RPMI8226 (cell line): Measurements from ENCODE around the gene AKR1C8.
"Not testable (repeated sequence)": the region's sequence is repeated elsewhere in the genome, so short reads cannot be mapped to it uniquely, and the experiment has no call there.

ENCODE experiments used
- DNase-seq: peaks from one replicate; pipeline ENCODE4 v3.0.0-alpha.2; 2015

Gene AKR1C8

GRCh38 chr10:5184987-5185775 lies at the start of gene AKR1C8:
Gene AKR1C8 (minus strand): TSS chr10:5185150. CDS start chr10:5185104, 46 bp downstream.
- DNase-seq, result no peak

DNA sequence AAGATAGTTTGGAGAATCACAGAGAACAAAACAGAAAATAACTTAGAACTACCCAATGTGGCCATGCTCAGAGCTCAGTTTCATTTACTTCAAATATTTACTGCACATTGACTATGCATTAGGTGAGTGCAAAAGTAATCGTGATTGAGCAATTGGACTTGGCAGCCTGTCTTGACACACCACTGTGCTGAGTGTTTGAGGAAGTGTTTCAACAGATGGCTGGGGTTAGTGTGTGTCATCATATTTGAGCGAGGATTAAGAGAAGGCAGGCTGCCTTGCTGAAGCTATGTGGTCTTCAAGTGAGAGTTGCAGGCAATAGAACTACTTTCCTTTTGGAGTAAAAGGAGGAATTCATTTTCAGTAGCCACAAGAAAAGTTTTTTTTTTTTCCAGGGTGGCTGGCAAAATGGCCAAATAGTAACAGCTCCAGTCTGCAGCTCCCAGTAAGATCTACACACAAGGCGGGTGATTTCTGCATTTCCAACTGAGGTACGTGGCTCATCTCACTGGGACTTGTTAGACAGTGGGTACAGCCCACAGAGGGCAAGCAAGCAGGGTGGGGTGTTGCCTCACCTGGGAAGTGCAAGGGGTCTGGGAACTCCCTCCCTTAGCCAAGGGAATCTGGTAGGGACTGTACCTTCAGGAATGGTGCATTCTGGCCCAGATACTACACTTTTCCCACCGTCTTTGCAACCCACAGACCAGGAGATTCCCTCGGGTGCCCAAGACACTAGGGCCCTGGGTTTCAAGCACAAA lies 49.3 kb upstream of the AKR1C8 start:
- no peak for DNase-seq

DNA sequence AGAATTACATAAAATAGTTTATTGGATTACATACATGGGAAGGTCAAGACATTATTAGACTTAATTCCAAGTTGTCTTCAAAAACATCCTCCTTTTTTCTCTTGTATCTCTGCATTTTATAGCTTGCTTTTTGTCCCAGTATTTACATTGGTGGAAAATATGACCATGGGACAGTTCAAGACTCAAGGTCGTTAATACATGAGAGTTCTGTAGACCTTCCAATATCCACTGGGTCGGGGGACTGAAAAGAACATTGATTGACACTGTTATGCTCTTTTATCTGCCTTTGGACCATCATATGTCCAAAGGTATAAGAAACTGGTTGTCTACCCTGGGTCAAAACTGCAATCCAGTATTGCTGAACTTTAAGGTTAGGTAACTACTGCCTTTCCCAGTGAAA lies 48.4 kb upstream of the AKR1C8 start:
- DNase-seq, result no peak

GRCh38 chr10:5229019-5229418 lies 44.1 kb upstream of the AKR1C8 start:
- no peak for DNase-seq

- DNase-seq, result not testable (repeated sequence)
Observed at GRCh38 chr10:5222942-5223341, 38.0 kb upstream of the AKR1C8 start.

DNA sequence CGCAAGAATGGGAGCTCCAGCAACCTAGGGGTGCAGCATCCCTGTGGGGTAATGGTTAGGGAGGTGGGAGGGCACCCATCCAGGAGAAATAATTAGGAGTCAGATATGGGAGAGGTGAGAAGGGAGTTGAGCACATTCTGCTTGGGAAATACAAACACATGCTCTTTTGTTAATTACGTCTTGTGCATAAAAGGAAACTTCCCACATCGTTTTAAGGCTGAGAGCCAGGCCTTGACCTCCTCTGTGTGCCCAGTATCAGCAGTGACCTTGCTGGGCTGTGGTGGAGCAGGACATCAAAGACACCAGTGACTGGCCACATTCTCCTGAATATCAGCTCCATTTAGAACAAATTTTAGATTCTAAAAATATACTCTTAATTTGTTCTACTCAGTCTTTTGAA lies 34.3 kb upstream of the AKR1C8 start:
- no peak for DNase-seq

- no peak for DNase-seq
Observed at GRCh38 chr10:5216801-5217200, 31.9 kb upstream of the AKR1C8 start.

DNA sequence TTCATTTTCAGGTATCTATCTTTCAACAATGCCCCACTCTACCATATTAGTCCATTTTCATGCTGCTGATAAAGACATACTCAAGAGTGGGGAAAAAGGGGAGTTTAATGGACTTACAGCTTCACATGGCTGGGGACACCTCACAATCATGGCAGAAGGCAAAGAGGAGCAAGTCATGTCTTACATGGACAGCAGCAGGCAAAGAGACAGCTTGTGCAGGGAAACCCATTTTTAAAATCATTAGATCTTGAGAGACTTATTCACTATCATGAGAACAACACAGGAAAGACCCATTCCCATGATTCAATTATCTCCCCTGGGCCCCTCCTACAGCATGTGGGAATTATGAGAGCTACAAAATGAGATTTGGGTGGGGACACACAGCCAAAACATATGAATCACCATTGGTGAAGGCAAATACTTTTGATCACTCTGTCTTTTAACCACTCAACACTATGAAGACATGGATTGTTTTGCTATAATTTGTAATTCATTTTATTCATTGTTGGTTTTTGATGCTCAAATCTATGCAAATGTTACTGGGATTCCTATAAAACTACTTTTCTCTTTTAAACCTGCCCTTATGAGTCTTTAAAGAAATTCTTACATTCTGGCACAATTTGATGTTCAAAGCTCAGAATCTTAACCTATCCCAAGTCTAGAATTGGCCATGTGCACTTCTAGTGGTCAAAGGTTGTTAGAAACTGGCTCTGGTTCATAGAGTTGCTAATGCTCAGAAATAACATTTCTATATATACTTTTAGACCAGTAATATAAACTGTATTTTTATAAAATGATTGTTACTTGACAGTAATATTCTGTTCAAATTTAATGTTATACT lies 27.0 kb upstream of the AKR1C8 start:
- no peak for DNase-seq

GRCh38 chr10:5210261-5210660 lies 25.3 kb upstream of the AKR1C8 start:
- peak; percentile 7 for DNase-seq

- DNase-seq, result not testable (repeated sequence)
Observed at GRCh38 chr10:5209776-5210175, 24.8 kb upstream of the AKR1C8 start.

DNA sequence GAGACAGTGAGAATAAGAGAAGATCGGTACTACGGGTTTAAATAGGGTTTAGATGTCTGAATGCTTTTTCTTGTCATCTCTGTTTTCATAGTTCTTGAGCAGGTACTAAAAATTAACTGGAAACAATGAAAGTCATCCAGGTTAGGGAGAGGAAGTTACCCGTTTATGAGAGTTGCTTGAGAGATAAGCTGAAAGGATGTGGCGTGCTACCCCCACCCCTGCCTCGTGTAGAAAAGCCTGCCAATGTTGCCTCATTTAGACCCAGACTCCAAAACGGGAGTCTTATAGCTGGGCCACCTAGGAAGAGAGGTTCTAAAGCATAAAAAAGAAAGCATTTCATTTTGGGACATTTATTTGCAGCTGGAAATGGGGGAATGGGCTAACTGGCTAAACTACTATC lies 21.8 kb upstream of the AKR1C8 start:
- DNase-seq, result no peak

DNA sequence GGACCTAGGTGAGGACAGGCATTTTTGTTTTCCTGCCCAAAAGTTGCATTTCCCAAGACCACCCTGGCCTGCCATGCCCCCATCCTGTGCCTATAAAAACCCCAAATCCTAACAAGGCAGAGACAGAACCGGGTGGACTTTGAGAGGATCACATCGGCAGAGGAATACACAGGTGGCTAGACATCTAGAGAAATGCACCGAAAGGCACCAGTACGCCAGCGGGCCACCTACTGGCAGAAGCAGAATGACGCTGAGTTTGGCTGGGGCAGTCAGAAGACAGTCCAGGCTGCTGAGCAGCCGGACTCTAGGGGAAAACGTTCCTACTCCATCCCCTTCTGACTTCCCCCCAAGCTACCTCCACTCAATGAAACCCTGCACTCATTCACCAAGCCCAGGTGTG lies 14.4 kb upstream of the AKR1C8 start:
- DNase-seq, result peak; percentile 33

DNA sequence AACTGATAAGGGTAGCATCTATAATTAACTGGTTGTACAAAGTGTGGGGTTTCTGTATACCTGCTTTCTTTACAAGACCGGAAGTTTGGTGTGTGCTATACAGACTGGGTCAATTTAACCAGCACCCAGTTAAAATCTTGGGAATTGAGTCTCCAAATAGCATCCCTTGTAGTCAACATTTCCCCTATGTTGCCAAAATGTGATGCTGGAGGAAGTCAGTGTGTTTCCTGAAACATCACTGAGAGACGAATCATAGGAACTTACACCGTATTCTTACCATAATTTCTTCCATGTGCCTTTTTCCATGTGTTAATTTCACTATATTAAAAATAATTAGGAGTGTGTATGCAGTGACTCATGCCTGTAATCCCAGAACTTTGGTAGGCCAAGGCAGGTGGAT lies 13.4 kb upstream of the AKR1C8 start:
- no peak for DNase-seq

DNA sequence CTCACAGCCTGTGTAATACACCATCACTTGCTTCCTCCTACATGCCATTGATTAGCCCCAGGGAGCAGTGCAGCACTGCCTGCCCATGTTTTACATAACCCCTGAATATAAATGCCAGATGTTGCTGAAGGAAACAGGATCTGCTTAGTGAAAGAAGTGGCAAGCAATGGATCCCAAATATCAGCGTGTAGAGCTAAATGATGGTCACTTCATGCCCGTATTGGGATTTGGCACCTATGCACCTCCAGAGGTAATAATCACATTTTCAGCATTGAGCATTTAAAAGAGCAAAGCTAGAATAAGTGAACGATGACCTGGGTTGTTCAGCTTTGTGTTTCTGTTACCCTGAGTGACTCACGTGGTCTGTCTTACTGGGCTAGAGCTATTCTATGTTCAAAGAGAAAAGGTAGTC lies 11.8 kb upstream of the AKR1C8 start, which contains the start of gene AKR1C4:
Gene AKR1C4, plus strand, starts transcription at position 136 of the 412 bp plus-strand sequence. Its CDS starts 31 bp downstream, at position 167.
- DNase-seq, result no peak

GRCh38 chr10:5195727-5196374 lies 10.9 kb upstream of the AKR1C8 start:
- DNase-seq, result no peak

DNA sequence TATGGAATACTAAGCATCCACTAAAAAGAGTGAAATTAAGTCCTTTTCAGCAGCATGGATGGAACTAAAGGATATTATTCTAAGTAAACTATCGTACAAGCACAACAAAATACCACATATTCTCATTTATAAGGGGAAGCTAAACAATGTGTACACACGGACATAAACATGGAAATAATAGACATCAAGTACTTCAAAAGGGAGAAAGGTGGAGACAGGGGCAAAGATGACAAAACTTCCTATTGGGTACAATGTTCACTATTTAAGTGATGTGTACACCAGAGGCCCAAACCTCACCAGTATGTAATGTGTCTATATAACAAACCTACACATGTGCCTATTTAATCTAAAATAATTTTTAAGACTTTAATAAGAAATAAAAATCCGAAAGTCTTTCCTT lies 9.5 kb upstream of the AKR1C8 start:
- DNase-seq, result no peak

DNA sequence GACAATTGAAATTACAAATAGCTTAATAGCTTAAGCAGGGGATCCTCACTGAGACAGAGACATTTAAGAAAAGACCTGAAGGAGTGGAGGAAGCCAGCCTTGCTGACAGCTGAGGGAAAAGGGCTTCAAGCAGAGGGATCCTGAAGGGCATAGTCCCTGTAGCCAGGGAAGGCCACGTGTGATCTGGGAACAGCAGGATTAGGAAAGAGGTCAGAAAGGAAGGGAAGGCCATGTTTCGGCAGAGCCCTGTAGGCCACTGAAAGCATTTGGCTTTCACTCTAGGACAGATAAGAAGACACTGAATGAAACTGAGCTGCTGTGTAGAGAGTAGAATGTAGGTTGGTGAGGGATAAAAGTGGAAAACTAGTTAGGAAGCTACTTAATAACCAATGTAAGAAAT lies 3.4 kb upstream of the AKR1C8 start:
- DNase-seq, result no peak

- DNase-seq, result no peak
Observed at GRCh38 chr10:5187867-5188266, 2.9 kb upstream of the AKR1C8 start.

DNA sequence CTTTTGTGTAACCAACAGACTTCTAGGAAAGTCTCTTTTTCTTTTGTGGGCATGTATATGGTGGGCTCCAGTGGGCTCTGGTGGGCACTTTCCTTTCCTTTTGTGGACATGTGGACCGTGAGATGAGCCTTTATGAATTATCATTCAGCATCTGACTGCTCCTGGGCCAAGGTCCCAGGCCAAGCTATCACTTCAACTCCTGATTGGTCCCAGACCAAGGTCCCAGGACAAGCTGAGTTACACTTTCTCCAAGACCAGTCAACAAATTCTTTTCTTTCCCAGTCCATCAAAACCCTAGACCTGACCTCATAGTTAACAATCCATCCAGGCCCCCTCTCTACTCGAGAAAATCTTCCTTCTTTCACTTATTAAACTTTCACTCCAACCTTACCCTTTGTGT lies 1.0 kb downstream of the AKR1C8 start:
- DNase-seq, result no peak

- DNase-seq, result not testable (repeated sequence)
Observed at GRCh38 chr10:5180503-5180902, 4.4 kb downstream of the AKR1C8 start.

DNA sequence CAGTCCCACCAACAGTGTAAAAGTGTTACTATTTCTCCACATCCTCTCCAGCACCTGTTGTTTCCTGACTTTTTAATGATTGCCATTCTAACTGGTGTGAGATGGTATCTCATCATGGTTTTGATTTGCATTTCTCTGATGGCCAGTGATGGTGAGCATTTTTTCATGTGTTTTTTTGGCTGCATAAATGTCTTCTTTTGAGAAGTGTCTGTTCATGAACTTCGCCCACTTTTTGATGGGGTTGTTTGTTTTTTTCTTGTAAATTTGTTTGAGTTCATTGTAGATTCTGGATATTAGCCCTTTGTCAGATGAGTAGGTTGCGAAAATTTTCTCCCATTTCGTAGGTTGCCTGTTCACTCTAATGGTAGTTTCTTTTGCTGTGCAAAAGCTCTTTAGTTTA lies 9.4 kb downstream of the AKR1C8 start:
- DNase-seq, result not testable (repeated sequence)

GRCh38 chr10:5168897-5169420 lies 16.0 kb downstream of the AKR1C8 start:
- DNase-seq, result no peak
